Prostate gland (tissue), 2 donors: ENCODE data around the gene ING5.

Experiments
- CTCF ChIP-seq, 4 experiments: fragments of 200-600 bp in 2 of 4; fragments of 450-650 bp in 2 of 4; sonication (generic) in 2 of 4; IDR thresholded peaks; 1 replicate in 3 of 4; 2 replicates in 1 of 4; pipeline ENCODE4 v1.5.1; 2016 to 2019; ENCODE audit warnings: antibody characterized with exemption in 4 of 4, mild to moderate bottlenecking in 2 of 4, moderate library complexity in 2 of 4
- POLR2A ChIP-seq: fragments of 450-650 bp; IDR thresholded peaks from one replicate; pipeline ENCODE4 v1.6.1; 2016; ENCODE audit warnings: antibody characterized with exemption, mild to moderate bottlenecking
- POLR2AphosphoS5 ChIP-seq: sonication (generic); formaldehyde crosslinking; IDR thresholded peaks from one replicate; pipeline ENCODE4 v1.6.1; 2017; ENCODE audit warnings: antibody characterized with exemption

GRCh38 chr2:241760301-241760771 is 58.5 kb downstream of the ING5 start:
- TF ChIP-seq POLR2A (no peak), CTCF (IDR thresholded peaks at IDR 0.05) (no peak), POLR2AphosphoS5 (no peak)
